ENCODE data around the gene ABCA1.

ABCA1 gene

GRCh38 chr9:104805441-104805840 is 122.5 kb downstream of the ABCA1 start:
- H2AFZ ChIP-seq (ENCODE audit: low read depth, low read length, severe bottlenecking), result no peak overlapping the region
- no peaks in the 10 kb centered on the region for H3K9me3 ChIP-seq (ENCODE audit: insufficient read depth, low read length)
- H3K4me2 ChIP-seq (ENCODE audit: low read depth, low read length, poor library complexity, severe bottlenecking), result no peak overlapping the region
- no peak overlapping the region for H3K4me3 ChIP-seq (ENCODE audit: insufficient read depth, low read length, poor library complexity, severe bottlenecking)
- no peak overlapping the region for H3K9ac ChIP-seq (ENCODE audit: low read length)
- no peak for TF ChIP-seq EZH2phosphoT487 (conservative IDR thresholded peaks at IDR 0.05; ENCODE audit: low read length)
- TF ChIP-seq CTCF (IDR thresholded peaks at IDR 0.05; ENCODE audit: insufficient read depth, low read length, poor library complexity, severe bottlenecking), result no peak
- no peaks in the 10 kb centered on the region for H3K27me3 ChIP-seq (ENCODE audit: low read length)
- no peaks in the 10 kb centered on the region for H3K9me2 ChIP-seq (replicated peaks; ENCODE audit: insufficient read depth, low read length)
- no peaks in the 10 kb centered on the region for H4K20me1 ChIP-seq (ENCODE audit: low read depth, low read length)
- H3F3A ChIP-seq (ENCODE audit: insufficient read depth), result no peaks in the 10 kb centered on the region
- no peaks in the 10 kb centered on the region for H3K79me2 ChIP-seq (ENCODE audit: insufficient read depth, low read length)
- no peaks in the 10 kb centered on the region for H3K36me3 ChIP-seq (ENCODE audit: low read length)
- no peak overlapping the region for H3K27ac ChIP-seq (ENCODE audit: low read depth, low read length)

- no peaks in the 10 kb centered on the region for H3K9me3 ChIP-seq (ENCODE audit: insufficient read depth, low read length)
- H3K79me2 ChIP-seq (ENCODE audit: insufficient read depth, low read length), result no peaks in the 10 kb centered on the region
- H3K27ac ChIP-seq (ENCODE audit: low read depth, low read length), result no peak overlapping the region
- no peaks in the 10 kb centered on the region for H4K20me1 ChIP-seq (ENCODE audit: low read depth, low read length)
- TF ChIP-seq CTCF (IDR thresholded peaks at IDR 0.05; ENCODE audit: insufficient read depth, low read length, poor library complexity, severe bottlenecking) (no peak), EZH2phosphoT487 (conservative IDR thresholded peaks at IDR 0.05; ENCODE audit: low read length) (no peak)
- H3K4me3 ChIP-seq (ENCODE audit: insufficient read depth, low read length, poor library complexity, severe bottlenecking), result no peak overlapping the region
- H3F3A ChIP-seq (ENCODE audit: insufficient read depth), result no peaks in the 10 kb centered on the region
- H3K9ac ChIP-seq (ENCODE audit: low read length), result no peak overlapping the region
- H2AFZ ChIP-seq (ENCODE audit: low read depth, low read length, severe bottlenecking), result no peak overlapping the region
- no peak overlapping the region for H3K4me2 ChIP-seq (ENCODE audit: low read depth, low read length, poor library complexity, severe bottlenecking)
- no peaks in the 10 kb centered on the region for H3K27me3 ChIP-seq (ENCODE audit: low read length)
- no peaks in the 10 kb centered on the region for H3K9me2 ChIP-seq (replicated peaks; ENCODE audit: insufficient read depth, low read length)
- H3K36me3 ChIP-seq (ENCODE audit: low read length), result no peaks in the 10 kb centered on the region
Measured at GRCh38 chr9:104802906-104803305, 125.0 kb downstream of the ABCA1 start.

- Histone ChIP-seq H3F3A (ENCODE audit: insufficient read depth) (no peaks in the 10 kb centered on the region), H3K27me3 (ENCODE audit: low read length) (no peaks in the 10 kb centered on the region), H4K20me1 (ENCODE audit: low read depth, low read length) (no peaks in the 10 kb centered on the region), H3K4me2 (ENCODE audit: low read depth, low read length, poor library complexity, severe bottlenecking) (no peak overlapping the region), H2AFZ (ENCODE audit: low read depth, low read length, severe bottlenecking) (no peak overlapping the region), H3K9me3 (ENCODE audit: insufficient read depth, low read length) (no peaks in the 10 kb centered on the region), H3K9ac (ENCODE audit: low read length) (no peak overlapping the region), H3K9me2 (replicated peaks; ENCODE audit: insufficient read depth, low read length) (no peaks in the 10 kb centered on the region), H3K27ac (ENCODE audit: low read depth, low read length) (no peak overlapping the region), H3K79me2 (ENCODE audit: insufficient read depth, low read length) (no peaks in the 10 kb centered on the region), H3K4me3 (ENCODE audit: insufficient read depth, low read length, poor library complexity, severe bottlenecking) (no peak overlapping the region), H3K36me3 (ENCODE audit: low read length) (no peaks in the 10 kb centered on the region)
- TF ChIP-seq EZH2phosphoT487 (conservative IDR thresholded peaks at IDR 0.05; ENCODE audit: low read length), result no peak
- TF ChIP-seq CTCF (IDR thresholded peaks at IDR 0.05; ENCODE audit: insufficient read depth, low read length, poor library complexity, severe bottlenecking), result no peak
Measured at GRCh38 chr9:104802110-104802509, 125.8 kb downstream of the ABCA1 start.

Measured in SU-DHL-6 (cell line).